Measurements from ENCODE around the gene PEX11G.
"Not testable (repeated sequence)": the region's sequence is repeated elsewhere in the genome, so short reads cannot be mapped to it uniquely, and the experiment has no call there.

Gene PEX11G

GRCh38 chr19:7444042-7444441 lies 44.8 kb downstream of the PEX11G start:
- TF ChIP-seq SPI1 (IDR thresholded peaks at IDR 0.05; ENCODE audit: low read depth, low read length) (no peak), TAF1 (IDR thresholded peaks at IDR 0.05; ENCODE audit: low read depth, low read length) (no peak), PAX5 (IDR thresholded peaks at IDR 0.05; ENCODE audit: insufficient read depth, low read length, severe bottlenecking) (no peak), POU2F2 (IDR thresholded peaks at IDR 0.05; ENCODE audit: low read depth, low read length) (no peak), POLR2AphosphoS5 (IDR thresholded peaks at IDR 0.05; ENCODE audit: low read depth, low read length) (no peak), POLR2A (IDR thresholded peaks at IDR 0.05; ENCODE audit: low read depth, low read length) (no peak)
- DNase-seq (ENCODE audit: insufficient read length, low spot score), result no peak
- no peak for FAIRE-seq

- DNase-seq (ENCODE audit: insufficient read length, low spot score), result no peak
- no peak for FAIRE-seq
These were observed 46.4 kb downstream of the PEX11G start for GRCh38 chr19:7442423-7442822.

GRCh38 chr19:7441468-7442146 lies 47.2 kb downstream of the PEX11G start:
- no peak for TF ChIP-seq POLR2A (IDR thresholded peaks at IDR 0.05; ENCODE audit: low read depth, low read length)
- no peak for TF ChIP-seq TAF1 (IDR thresholded peaks at IDR 0.05; ENCODE audit: low read depth, low read length)
- no peak for TF ChIP-seq PAX5 (IDR thresholded peaks at IDR 0.05; ENCODE audit: insufficient read depth, low read length, severe bottlenecking)
- no peak for TF ChIP-seq SPI1 (IDR thresholded peaks at IDR 0.05; ENCODE audit: low read depth, low read length)
- TF ChIP-seq POU2F2 (IDR thresholded peaks at IDR 0.05; ENCODE audit: low read depth, low read length), result no peak
- no peak for TF ChIP-seq POLR2AphosphoS5 (IDR thresholded peaks at IDR 0.05; ENCODE audit: low read depth, low read length)
- no peak for FAIRE-seq
- DNase-seq (ENCODE audit: insufficient read length, low spot score), result no peak

More at GRCh38 chr19:7442423-7442822, 46.4 kb downstream of the PEX11G start:
- TF ChIP-seq POLR2AphosphoS5 (IDR thresholded peaks at IDR 0.05; ENCODE audit: low read depth, low read length), result no peak
- no peak for TF ChIP-seq SPI1 (IDR thresholded peaks at IDR 0.05; ENCODE audit: low read depth, low read length)
- TF ChIP-seq POU2F2 (IDR thresholded peaks at IDR 0.05; ENCODE audit: low read depth, low read length), result no peak
- TF ChIP-seq PAX5 (IDR thresholded peaks at IDR 0.05; ENCODE audit: insufficient read depth, low read length, severe bottlenecking), result no peak
- no peak for TF ChIP-seq TAF1 (IDR thresholded peaks at IDR 0.05; ENCODE audit: low read depth, low read length)
- no peak for TF ChIP-seq POLR2A (IDR thresholded peaks at IDR 0.05; ENCODE audit: low read depth, low read length)

GRCh38 chr19:7440188-7440975 lies 48.5 kb downstream of the PEX11G start:
- TF ChIP-seq POU2F2 (IDR thresholded peaks at IDR 0.05; ENCODE audit: low read depth, low read length) (no peak), PAX5 (IDR thresholded peaks at IDR 0.05; ENCODE audit: insufficient read depth, low read length, severe bottlenecking) (no peak), POLR2AphosphoS5 (IDR thresholded peaks at IDR 0.05; ENCODE audit: low read depth, low read length) (no peak), TAF1 (IDR thresholded peaks at IDR 0.05; ENCODE audit: low read depth, low read length) (no peak), POLR2A (IDR thresholded peaks at IDR 0.05; ENCODE audit: low read depth, low read length) (no peak), SPI1 (IDR thresholded peaks at IDR 0.05; ENCODE audit: low read depth, low read length) (no peak)
- no peak for DNase-seq (ENCODE audit: insufficient read length, low spot score)
- no peak for FAIRE-seq

GRCh38 chr19:7435586-7435985 lies 53.2 kb downstream of the PEX11G start:
- DNase-seq (ENCODE audit: insufficient read length, low spot score), result no peak
- no peak for FAIRE-seq
- TF ChIP-seq POU2F2 (IDR thresholded peaks at IDR 0.05; ENCODE audit: low read depth, low read length), result no peak
- TF ChIP-seq TAF1 (IDR thresholded peaks at IDR 0.05; ENCODE audit: low read depth, low read length), result no peak
- TF ChIP-seq SPI1 (IDR thresholded peaks at IDR 0.05; ENCODE audit: low read depth, low read length), result no peak
- TF ChIP-seq POLR2AphosphoS5 (IDR thresholded peaks at IDR 0.05; ENCODE audit: low read depth, low read length), result no peak
- TF ChIP-seq POLR2A (IDR thresholded peaks at IDR 0.05; ENCODE audit: low read depth, low read length), result no peak
- no peak for TF ChIP-seq PAX5 (IDR thresholded peaks at IDR 0.05; ENCODE audit: insufficient read depth, low read length, severe bottlenecking)

- FAIRE-seq (no peak), DNase-seq (ENCODE audit: insufficient read length, low spot score) (no peak)
- TF ChIP-seq TAF1 (IDR thresholded peaks at IDR 0.05; ENCODE audit: low read depth, low read length) (no peak), POU2F2 (IDR thresholded peaks at IDR 0.05; ENCODE audit: low read depth, low read length) (no peak), POLR2A (IDR thresholded peaks at IDR 0.05; ENCODE audit: low read depth, low read length) (no peak), POLR2AphosphoS5 (IDR thresholded peaks at IDR 0.05; ENCODE audit: low read depth, low read length) (no peak), SPI1 (IDR thresholded peaks at IDR 0.05; ENCODE audit: low read depth, low read length) (no peak), PAX5 (IDR thresholded peaks at IDR 0.05; ENCODE audit: insufficient read depth, low read length, severe bottlenecking) (no peak)
These were observed 54.4 kb downstream of the PEX11G start for GRCh38 chr19:7434391-7434790.

- not testable (repeated sequence) for DNase-seq (ENCODE audit: insufficient read length, low spot score); FAIRE-seq
These were observed 55.4 kb downstream of the PEX11G start for GRCh38 chr19:7433456-7433855.

GRCh38 chr19:7429638-7430282 lies 59.1 kb downstream of the PEX11G start:
- TF ChIP-seq PAX5 (IDR thresholded peaks at IDR 0.05; ENCODE audit: insufficient read depth, low read length, severe bottlenecking), result no peak
- TF ChIP-seq POLR2AphosphoS5 (IDR thresholded peaks at IDR 0.05; ENCODE audit: low read depth, low read length), result no peak
- no peak for TF ChIP-seq TAF1 (IDR thresholded peaks at IDR 0.05; ENCODE audit: low read depth, low read length)
- no peak for TF ChIP-seq POLR2A (IDR thresholded peaks at IDR 0.05; ENCODE audit: low read depth, low read length)
- no peak for TF ChIP-seq SPI1 (IDR thresholded peaks at IDR 0.05; ENCODE audit: low read depth, low read length)
- TF ChIP-seq POU2F2 (IDR thresholded peaks at IDR 0.05; ENCODE audit: low read depth, low read length), result no peak
- no peak for FAIRE-seq
- DNase-seq (ENCODE audit: insufficient read length, low spot score), result no peak

- TF ChIP-seq POLR2AphosphoS5 (IDR thresholded peaks at IDR 0.05; ENCODE audit: low read depth, low read length) (no peak), PAX5 (IDR thresholded peaks at IDR 0.05; ENCODE audit: insufficient read depth, low read length, severe bottlenecking) (no peak), POLR2A (IDR thresholded peaks at IDR 0.05; ENCODE audit: low read depth, low read length) (no peak)
- FAIRE-seq (no peak), DNase-seq (ENCODE audit: insufficient read length, low spot score) (no peak)
These were observed 60.2 kb downstream of the PEX11G start for GRCh38 chr19:7428651-7429113.

Data from GM12891 (cell line).